Ovary (tissue), 9 donors: ENCODE measurements around the gene LARP6. TPM values are rescaled to one million over a fixed set of nuclear protein-coding genes. Genes with fewer than 3 reads are reported as not detected.
"Not testable (repeated sequence)": the region's sequence is repeated elsewhere in the genome, so short reads cannot be mapped to it uniquely, and the experiment has no call there.

ENCODE experiments used
- DNase-seq, 5 donors: peaks; one replicate each; pipeline ENCODE4 v3.0.0-alpha.2; 2019 to 2020
- H3K27ac ChIP-seq, 2 donors: fragments of 200-600 bp; one replicate each; pipeline versions ENCODE4 v1.5.1 to v1.8.0; 2019 to 2022
- H3K27me3 ChIP-seq: fragments of 200-600 bp; one replicate; pipeline ENCODE4 v1.8.0; 2022
- H3K36me3 ChIP-seq: fragments of 200-600 bp; sonication (generic); one replicate; pipeline ENCODE4 v1.5.1; 2019
- H3K4me1 ChIP-seq: one replicate; pipeline ENCODE4 v1.8.1; 2013; ENCODE audit warnings: mild to moderate bottlenecking, moderate library complexity; ENCODE audit not compliant: insufficient read depth
- H3K4me3 ChIP-seq: fragments of 200-600 bp; sonication (generic); one replicate; pipeline ENCODE4 v1.5.1; 2017
- H3K9me3 ChIP-seq, 2 donors: fragments of 200-600 bp in 1 of 2; sonication (generic) in 1 of 2; one replicate each; pipeline versions ENCODE4 v1.5.1 to v1.8.1; 2013 to 2019; ENCODE audit warnings: mild to moderate bottlenecking in 1 of 2, moderate library complexity in 1 of 2
- EP300 ChIP-seq: sonication (generic); formaldehyde crosslinking; IDR thresholded peaks from one replicate; pipeline ENCODE4 v1.6.1; 2017; ENCODE audit warnings: antibody characterized with exemption
- POLR2A ChIP-seq: fragments of 450-650 bp; IDR thresholded peaks from one replicate; pipeline ENCODE4 v1.6.1; 2017; ENCODE audit warnings: antibody characterized with exemption, mild to moderate bottlenecking, moderate library complexity
- WGBS, 3 donors: extraction: QIAGEN DNeasy Blood & Tissue Kit in 1 of 3; methylation state at CpG; one replicate each; pipeline versions ENCODE4 v1.1.5 to v1.1.7; 2013 to 2017; 5-methylcytosine and 5-hydroxymethylcytosine counted together
- intact Hi-C, 4 donors: fragments of 100-400 bp; cut with DNase I; formaldehyde crosslinking; loops; one replicate each; pipeline versions ENCODE4 v1.11.0 to v1.15.1; 2022 to 2023
- polyA plus RNA-seq, 2 donors: library from polyadenylated mRNA; stranded (reverse); fragments of 200-250 nt in 1 of 2; fragments of 350-450 nt in 1 of 2; fragmentation: Illumina TruSeq in 1 of 2; extraction: RNeasy Lipid Tissue Mini Kit (QIAGEN cat#74804) in 1 of 2; gene quantifications; one replicate each; pipeline ENCODE4 v1.2.3, GENCODE V29; 2013 to 2014
- total RNA-seq, 7 donors: library from RNA; depleted of rRNA in 2 of 7; stranded (reverse); fragments of >200 nt in 2 of 7; fragmentation: NEBNext Ultra II Directional in 3 of 7; extraction: Animal tissue kit (Norgen Biotek cat#: 25700) in 3 of 7; gene quantifications; one replicate each; pipeline versions ENCODE4 v1.1.0 to v1.2.4, GENCODE V29; 2016 to 2023
- TF ChIP-seq, protein P1 (sequence below), 3 donors: fragments of 450-650 bp in 2 of 3; fragments of 200-600 bp in 1 of 3; IDR thresholded peaks; one replicate each; pipeline versions ENCODE4 v1.5.1 to v1.8.0; 2016 to 2022; ENCODE audit warnings: antibody characterized with exemption in 3 of 3, mild to moderate bottlenecking in 1 of 3
- donor health status: DM: no; HTN: no; CAD: no; lungs with moderate emphysema.
- donor health status: DM: no; HTN: no; CAD: no.
- donor health status: Bipolar disorder and iron deficiency.
- donor health status: DM: yes; HTN: yes; CAD: no.
- donor health status: DM: no; HTN: no; CAD: no.
- donor health status: DM: yes; HTN: yes; CAD: no.

LARP6 gene
- total and polyA plus RNA-seq, 9 donors: 13.4 to 61.7 (median 31.9) TPM

DNA sequence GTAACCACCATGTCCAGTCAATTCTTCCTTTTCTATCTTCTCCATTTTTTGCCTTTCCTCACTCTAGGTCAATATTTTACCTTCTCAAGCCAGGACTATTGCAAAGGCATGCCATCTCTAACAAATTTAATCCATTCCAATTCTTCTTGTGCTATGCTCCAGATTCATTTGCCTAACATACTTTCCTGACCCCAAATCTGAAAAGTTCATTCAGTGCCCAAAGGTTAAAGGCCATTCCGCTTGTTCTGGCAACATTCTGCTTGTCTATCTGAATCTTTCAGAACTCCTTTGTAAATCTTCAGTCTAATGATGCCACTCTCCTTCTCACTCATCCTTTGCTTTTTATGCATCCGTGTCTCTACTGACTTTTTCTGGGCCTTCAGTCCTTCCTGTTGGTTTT is 22.7 kb upstream of the LARP6 start:
- Histone ChIP-seq H3K27me3 (no peaks in the 10 kb centered on the region), H3K9me3 (no peaks in the 10 kb centered on the region), H3K4me1 (no peaks in the 10 kb centered on the region), H3K36me3 (no peaks in the 10 kb centered on the region), H3K4me3 (no peak overlapping the region), H3K27ac (no peak overlapping the region)
- DNase-seq: no peak
- TF ChIP-seq, protein P1, sequence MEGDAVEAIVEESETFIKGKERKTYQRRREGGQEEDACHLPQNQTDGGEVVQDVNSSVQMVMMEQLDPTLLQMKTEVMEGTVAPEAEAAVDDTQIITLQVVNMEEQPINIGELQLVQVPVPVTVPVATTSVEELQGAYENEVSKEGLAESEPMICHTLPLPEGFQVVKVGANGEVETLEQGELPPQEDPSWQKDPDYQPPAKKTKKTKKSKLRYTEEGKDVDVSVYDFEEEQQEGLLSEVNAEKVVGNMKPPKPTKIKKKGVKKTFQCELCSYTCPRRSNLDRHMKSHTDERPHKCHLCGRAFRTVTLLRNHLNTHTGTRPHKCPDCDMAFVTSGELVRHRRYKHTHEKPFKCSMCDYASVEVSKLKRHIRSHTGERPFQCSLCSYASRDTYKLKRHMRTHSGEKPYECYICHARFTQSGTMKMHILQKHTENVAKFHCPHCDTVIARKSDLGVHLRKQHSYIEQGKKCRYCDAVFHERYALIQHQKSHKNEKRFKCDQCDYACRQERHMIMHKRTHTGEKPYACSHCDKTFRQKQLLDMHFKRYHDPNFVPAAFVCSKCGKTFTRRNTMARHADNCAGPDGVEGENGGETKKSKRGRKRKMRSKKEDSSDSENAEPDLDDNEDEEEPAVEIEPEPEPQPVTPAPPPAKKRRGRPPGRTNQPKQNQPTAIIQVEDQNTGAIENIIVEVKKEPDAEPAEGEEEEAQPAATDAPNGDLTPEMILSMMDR (IDR thresholded peaks at IDR 0.05): no peak
- 68 to 77% (median 75%) methylated on average over 2 of the region's 2 CpGs for WGBS, 3 donors
- intact Hi-C loops: loop anchor here in 2 of 4 donors (10.0 kb wide), 3 partner anchors 52 to 202 kb away; no protein-coding TSS in a partner anchor

DNA sequence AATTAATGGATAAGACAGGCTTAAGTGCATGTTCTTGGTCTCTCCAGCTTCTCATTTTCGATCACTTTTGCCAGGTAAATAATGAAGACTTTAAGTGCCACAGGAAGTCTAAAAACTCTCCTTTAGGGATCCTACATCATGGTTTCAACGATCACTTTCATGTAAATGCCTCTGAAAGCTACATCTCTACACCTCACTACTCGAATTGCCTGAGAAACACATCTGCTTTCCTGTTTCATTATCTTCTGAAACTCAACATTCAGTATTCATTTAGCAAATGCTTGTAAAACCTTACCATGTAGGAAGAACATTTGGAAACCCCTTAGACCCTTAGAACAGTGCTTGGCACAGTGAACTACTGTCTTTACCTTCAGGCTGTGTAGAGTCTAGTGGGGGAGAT is 22.1 kb upstream of the LARP6 start:
- H3K27ac ChIP-seq: no peak overlapping the region
- no peak for TF ChIP-seq EP300
- TF ChIP-seq POLR2A: no peak
- TF ChIP-seq, protein P1 (IDR thresholded peaks at IDR 0.05): no peak
- no peaks in the 10 kb centered on the region for H3K9me3 ChIP-seq
- no peak for DNase-seq
- peaks cover 2% of the 10 kb centered on the region for H3K4me1 ChIP-seq
- intact Hi-C loops: loop anchor here in 2 of 4 donors (10.0 kb wide), 3 partner anchors 51 to 201 kb away; no protein-coding TSS in a partner anchor
- 65 to 77% (median 70%) methylated on average over 3 of the region's 3 CpGs for WGBS, 3 donors
- H3K27me3 ChIP-seq: no peaks in the 10 kb centered on the region
- no peak overlapping the region for H3K4me3 ChIP-seq
- H3K36me3 ChIP-seq: no peaks in the 10 kb centered on the region

DNA sequence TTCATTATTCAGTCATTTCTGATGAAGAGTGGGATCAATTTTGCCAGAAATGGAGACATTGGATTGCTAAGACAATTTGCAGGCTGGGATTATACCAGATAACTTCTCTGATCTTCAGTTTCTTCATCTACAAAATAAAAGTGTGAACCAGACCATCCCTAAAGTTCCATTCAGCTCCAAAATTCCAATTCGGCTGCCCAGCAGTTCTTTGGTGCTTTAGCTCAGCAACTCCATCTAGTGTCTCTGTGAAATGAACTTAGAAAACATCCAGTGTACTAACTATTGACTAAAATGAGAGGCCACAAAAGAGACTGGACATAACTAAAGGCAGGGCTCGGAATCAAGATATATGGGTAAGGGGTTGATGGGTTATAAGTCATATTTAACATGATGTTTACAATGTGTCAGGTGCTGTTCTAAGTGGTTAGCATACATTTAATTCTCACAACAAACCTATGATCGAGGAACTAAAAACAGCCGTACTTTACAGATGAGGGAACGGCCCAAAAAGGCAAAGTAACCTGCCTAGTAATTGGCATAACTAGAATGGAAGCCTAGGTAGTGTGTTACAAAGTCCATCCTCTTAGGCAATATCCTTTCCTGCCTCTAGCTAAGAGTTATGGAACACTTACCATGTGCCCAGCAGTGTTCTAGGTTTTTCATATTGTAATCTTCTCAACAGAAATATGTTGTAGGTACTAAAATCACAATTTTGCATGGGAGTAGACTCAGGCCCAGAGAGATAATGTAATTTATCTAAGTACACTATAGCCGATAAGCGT is 21.2 kb upstream of the LARP6 start:
- WGBS, 3 donors: 67 to 72% (median 70%) methylated on average over 7 of the region's 7 CpGs
- no peak for DNase-seq
- H3K4me1 ChIP-seq: peaks cover 2% of the 10 kb centered on the region
- H3K27ac ChIP-seq: no peak overlapping the region
- H3K27me3 ChIP-seq: no peaks in the 10 kb centered on the region
- no peaks in the 10 kb centered on the region for H3K9me3 ChIP-seq
- no peak for TF ChIP-seq POLR2A
- TF ChIP-seq, protein P1 (IDR thresholded peaks at IDR 0.05): peak in 2 of 3 donors; percentile 53 to 55
- no peak for TF ChIP-seq EP300
- no peak overlapping the region for H3K4me3 ChIP-seq
- intact Hi-C loops: loop anchor here in 2 of 4 donors (10.0 kb wide), 3 partner anchors 50 to 200 kb away; no protein-coding TSS in a partner anchor
- no peaks in the 10 kb centered on the region for H3K36me3 ChIP-seq

DNA sequence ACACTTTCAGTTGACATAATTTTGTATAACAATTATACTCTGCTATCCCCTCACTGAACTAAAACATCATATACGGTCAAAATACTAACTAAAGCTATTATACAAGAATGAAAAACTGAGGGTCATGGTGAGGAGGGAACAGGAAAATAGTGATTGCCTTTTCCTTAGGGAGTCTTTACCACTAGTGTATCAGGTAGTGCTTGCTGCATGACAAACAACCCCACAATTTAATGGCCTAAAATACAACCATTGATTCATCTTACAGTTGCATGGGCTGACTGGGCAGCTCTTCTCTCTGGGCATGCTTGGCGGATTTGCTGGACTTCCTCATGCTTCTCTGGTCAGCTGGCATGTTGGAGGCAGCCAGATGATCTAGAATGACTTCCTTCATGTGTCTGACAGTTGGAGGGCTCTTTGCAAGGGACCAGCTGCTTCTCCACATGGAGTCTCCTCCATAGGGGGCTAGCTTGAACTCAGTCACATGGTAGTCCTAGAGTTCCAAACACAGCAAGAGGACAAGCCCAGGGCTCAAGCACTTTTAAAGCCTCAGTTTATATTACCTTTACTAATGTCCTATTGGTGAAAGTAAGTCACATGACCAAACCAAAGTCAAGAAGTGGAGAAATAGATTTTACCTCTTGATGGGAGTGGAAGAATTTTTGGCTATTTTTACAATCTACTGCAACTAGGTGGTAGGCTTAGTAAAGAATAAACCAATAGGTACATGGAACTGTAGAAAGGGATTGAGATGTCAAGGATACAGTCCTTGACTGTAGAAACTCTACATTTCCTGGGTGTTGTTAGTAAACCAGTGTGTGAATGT is 19.5 kb upstream of the LARP6 start:
- no peak overlapping the region for H3K4me3 ChIP-seq
- no peaks in the 10 kb centered on the region for H3K36me3 ChIP-seq
- TF ChIP-seq, protein P1 (IDR thresholded peaks at IDR 0.05): no peak
- TF ChIP-seq EP300 (no peak), POLR2A (no peak)
- no peaks in the 10 kb centered on the region for H3K27me3 ChIP-seq
- WGBS, 3 donors: 97 to 100% (median 99%) methylated on average over 2 of the region's 2 CpGs
- no peak overlapping the region for H3K27ac ChIP-seq
- intact Hi-C loops: loop anchor here in 2 of 4 donors (10.0 kb wide), 3 partner anchors 49 to 199 kb away; no protein-coding TSS in a partner anchor
- H3K9me3 ChIP-seq: no peaks in the 10 kb centered on the region
- H3K4me1 ChIP-seq: peaks cover 5% of the 10 kb centered on the region
- no peak for DNase-seq

DNA sequence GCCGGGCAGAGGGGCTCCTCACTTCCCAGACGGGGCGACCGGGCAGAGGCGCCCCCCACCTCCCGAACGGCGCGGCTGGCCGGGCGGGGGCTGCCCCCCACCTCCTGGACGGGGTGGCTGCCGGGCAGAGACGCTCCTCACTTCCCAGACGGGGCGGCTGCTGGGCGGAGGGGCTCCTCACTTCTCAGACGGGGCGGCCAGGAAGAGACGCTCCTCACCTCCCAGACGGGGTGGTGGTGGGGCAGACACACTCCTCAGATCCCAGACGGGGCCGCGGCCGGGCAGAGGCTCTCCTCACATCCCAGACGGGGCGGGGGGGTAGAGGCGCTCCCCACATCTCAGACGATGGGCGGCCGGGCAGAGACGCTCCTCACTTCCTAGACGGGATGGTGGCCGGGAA is 17.5 kb upstream of the LARP6 start:
- not testable (repeated sequence) for H3K27ac ChIP-seq, H3K9me3 ChIP-seq, DNase-seq, H3K36me3 ChIP-seq, H3K27me3 ChIP-seq, H3K4me3 ChIP-seq
- 94 to 98% (median 95%) methylated on average over 22 to 34 of the region's 34 CpGs for WGBS, 3 donors
- peaks cover 10% of the 10 kb centered on the region for H3K4me1 ChIP-seq
- intact Hi-C loops: loop anchor here in 2 of 4 donors (10.0 kb wide), 3 partner anchors 47 to 197 kb away; no protein-coding TSS in a partner anchor
